ENCODE results near the gene SFI1.
"Not testable (repeated sequence)": the region's sequence is repeated elsewhere in the genome, so short reads cannot be mapped to it uniquely, and the experiment has no call there.

SFI1 gene, protein sequence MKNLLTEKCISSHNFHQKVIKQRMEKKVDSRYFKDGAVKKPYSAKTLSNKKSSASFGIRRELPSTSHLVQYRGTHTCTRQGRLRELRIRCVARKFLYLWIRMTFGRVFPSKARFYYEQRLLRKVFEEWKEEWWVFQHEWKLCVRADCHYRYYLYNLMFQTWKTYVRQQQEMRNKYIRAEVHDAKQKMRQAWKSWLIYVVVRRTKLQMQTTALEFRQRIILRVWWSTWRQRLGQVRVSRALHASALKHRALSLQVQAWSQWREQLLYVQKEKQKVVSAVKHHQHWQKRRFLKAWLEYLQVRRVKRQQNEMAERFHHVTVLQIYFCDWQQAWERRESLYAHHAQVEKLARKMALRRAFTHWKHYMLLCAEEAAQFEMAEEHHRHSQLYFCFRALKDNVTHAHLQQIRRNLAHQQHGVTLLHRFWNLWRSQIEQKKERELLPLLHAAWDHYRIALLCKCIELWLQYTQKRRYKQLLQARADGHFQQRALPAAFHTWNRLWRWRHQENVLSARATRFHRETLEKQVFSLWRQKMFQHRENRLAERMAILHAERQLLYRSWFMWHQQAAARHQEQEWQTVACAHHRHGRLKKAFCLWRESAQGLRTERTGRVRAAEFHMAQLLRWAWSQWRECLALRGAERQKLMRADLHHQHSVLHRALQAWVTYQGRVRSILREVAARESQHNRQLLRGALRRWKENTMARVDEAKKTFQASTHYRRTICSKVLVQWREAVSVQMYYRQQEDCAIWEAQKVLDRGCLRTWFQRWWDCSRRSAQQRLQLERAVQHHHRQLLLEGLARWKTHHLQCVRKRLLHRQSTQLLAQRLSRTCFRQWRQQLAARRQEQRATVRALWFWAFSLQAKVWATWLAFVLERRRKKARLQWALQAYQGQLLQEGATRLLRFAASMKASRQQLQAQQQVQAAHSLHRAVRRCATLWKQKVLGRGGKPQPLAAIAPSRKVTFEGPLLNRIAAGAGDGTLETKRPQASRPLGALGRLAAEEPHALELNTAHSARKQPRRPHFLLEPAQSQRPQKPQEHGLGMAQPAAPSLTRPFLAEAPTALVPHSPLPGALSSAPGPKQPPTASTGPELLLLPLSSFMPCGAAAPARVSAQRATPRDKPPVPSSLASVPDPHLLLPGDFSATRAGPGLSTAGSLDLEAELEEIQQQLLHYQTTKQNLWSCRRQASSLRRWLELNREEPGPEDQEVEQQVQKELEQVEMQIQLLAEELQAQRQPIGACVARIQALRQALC

DNA sequence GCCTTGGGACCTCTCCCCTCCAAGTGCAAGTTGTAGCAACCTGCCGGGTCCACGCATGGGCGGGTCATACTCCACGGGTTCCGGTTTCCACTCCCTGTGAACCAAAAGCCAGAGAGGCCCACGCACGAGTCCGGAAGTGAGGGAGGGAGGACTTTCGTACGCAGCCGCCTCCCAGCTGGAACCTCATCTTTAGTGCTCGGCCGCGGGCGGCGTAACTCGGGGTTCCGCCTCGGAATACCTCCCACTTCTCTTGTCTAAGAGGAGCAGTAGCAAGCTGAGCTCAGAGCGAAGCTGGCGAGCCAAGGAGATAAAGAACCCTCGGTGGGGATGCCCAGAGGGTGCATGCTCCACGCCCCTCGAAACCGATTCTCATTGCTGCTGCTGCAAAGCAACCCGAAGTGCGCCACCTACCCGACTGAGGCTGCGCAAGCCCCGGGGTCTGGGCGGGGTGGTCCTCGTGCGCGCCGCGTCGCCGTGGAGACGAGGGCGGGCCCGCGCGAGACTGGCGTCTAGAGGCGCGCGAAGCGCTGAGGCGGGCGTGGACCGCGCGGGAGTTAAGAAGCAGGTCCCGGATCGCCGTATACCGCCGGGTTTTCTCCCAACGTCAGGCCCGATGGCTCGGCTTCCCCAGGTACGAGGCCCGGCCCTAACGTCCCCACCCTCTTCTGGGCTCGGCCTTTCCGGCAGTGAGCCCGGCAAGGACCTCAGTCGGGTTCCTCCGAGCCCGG, at the start of gene SFI1:
TSS of gene SFI1 (plus strand) at position 530 of the 728 bp plus-strand sequence. CDS start 11,749 bp downstream, outside the sequence.
- DNase-seq = peak; percentile 83 to 95

- no peak for DNase-seq
Observed at GRCh38 chr22:31446767-31447166, 49.6 kb upstream of the SFI1 start.

- DNase-seq = no peak
Observed at GRCh38 chr22:31447337-31447736, 49.0 kb upstream of the SFI1 start.

- DNase-seq = no peak
Observed at GRCh38 chr22:31448382-31448781, 48.0 kb upstream of the SFI1 start.

DNA sequence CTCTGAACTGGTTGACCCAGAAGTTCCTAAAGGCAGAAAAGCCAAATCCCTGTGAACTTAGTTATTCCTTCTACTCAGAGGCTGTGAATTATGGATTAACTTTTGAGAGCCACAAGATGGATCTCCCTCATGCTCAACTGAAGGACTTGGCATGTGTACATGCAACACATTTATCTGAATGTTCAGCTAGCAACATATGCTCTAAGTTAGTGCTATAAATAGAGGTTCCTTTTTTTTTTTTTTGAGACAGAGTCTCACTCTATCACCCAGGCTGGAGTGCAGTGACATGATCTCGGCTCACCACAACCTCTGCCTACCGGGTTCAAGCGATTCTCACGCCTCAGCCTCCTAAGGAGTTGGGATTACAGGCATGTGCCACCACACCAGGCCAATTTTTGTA, 46.8 kb upstream of the SFI1 start:
- no peak for DNase-seq

GRCh38 chr22:31451709-31452571, 44.4 kb upstream of the SFI1 start:
- peak in 1 of 2 experiments; percentile 34 for DNase-seq

DNA sequence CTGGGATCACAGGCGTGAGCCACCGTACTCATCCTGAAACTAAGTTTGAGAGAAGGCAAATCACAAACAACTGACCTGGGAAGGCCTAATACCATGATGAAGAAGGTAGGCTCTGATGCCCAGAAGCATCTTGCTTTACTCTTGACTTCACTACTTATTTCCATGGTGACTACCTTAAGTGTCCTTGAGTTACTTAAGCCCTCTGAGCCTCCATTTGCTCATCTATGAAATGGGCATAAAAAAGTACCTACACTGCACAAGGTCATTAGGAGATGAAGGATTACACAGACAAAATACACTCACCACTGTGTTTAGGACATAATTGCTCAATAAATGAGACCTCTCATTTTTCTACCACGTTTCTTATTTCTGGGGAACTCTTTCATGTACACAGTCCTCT, 34.6 kb upstream of the SFI1 start:
- DNase-seq = no peak

GRCh38 chr22:31465307-31465706, 31.0 kb upstream of the SFI1 start:
- no peak for DNase-seq

- DNase-seq = no peak
Observed at GRCh38 chr22:31474743-31475142, 21.6 kb upstream of the SFI1 start.

DNA sequence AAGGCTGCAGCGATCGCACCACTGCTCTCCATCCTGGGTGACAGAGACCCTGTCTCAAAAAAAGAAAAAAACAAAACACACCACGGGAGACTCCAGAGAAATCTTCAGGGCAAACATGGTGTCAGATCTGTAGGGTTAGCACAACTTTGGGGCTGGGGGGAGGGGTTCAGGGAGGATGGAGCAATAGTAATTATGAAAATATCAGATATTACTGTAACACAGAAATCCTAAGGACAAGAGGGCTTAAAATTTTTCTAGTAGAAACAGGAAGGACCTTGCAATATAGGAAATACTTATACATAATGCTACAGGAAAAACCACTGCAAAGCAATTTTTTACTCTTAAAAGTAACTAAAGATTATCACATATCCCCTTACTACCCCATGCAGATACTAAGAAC, 20.5 kb upstream of the SFI1 start:
- DNase-seq = no peak

- no peak for DNase-seq
Observed at GRCh38 chr22:31477329-31477728, 19.0 kb upstream of the SFI1 start.

- DNase-seq = no peak
Observed at GRCh38 chr22:31481129-31481528, 15.2 kb upstream of the SFI1 start.

GRCh38 chr22:31482470-31482869, 13.9 kb upstream of the SFI1 start:
- DNase-seq = not testable (repeated sequence)

DNA sequence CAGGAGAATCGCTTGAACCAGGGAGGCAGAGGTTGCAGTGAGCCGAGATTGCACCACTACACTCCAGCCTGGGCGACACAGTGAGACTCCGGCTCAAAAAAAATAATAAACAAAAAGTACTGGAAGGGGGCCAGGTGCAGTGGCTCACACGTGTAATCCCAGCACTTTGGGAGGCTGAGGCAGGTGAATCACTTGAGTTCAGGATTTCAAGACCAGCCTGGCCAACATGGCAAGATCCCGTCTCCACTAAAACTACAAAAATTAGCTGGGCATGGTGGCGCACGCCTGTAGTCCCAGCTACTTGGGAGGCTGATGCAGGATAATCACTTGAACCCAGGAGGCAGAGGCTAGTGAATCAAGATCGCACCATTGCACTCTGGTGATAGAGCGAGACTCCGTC, 10.0 kb upstream of the SFI1 start:
- DNase-seq = not testable (repeated sequence)

DNA sequence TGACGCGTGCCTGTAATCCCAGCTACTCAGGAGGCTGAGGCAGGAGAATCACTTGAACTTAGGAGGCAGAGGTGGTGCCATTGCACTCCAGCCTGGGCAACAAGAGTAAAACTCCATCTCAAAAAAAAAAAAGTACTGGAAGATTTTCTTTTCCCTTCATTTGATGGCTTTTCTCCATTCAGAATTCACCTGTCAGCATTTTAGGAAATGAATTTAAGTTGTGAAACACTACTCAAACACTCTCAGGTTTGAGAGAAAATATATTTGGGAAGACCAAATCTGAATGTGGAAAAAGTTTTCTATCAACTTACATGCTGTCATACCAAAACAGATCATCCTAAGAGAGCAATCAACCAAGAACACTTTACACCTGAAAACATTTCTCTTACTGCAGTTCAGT, 9.4 kb upstream of the SFI1 start:
- no peak for DNase-seq

DNA sequence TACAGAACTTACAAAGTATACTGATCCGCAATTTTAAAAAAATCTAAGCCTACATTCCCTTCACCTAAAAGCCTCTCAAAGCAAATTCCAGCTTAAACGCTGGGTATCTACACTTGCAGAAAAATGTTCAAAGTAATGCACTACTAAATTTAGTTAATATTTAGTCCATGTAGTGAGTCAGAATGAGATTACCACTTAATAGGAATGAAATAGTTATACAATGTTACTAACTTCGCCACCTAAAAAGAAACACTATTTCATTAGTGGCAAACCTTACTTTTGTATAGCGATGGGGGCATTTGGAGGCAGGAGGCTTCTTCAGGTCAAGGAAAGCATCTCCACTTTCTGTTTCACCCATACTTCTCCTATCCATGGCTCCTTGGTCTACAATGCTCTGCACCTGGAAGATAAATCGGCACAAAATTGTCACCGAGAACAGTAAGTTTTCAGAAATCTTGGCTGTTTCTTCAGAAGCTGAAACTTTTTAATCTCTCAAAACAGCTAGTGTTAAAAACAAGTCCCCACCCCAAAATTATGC, 7.9 kb upstream of the SFI1 start:
- no peak for DNase-seq

DNA sequence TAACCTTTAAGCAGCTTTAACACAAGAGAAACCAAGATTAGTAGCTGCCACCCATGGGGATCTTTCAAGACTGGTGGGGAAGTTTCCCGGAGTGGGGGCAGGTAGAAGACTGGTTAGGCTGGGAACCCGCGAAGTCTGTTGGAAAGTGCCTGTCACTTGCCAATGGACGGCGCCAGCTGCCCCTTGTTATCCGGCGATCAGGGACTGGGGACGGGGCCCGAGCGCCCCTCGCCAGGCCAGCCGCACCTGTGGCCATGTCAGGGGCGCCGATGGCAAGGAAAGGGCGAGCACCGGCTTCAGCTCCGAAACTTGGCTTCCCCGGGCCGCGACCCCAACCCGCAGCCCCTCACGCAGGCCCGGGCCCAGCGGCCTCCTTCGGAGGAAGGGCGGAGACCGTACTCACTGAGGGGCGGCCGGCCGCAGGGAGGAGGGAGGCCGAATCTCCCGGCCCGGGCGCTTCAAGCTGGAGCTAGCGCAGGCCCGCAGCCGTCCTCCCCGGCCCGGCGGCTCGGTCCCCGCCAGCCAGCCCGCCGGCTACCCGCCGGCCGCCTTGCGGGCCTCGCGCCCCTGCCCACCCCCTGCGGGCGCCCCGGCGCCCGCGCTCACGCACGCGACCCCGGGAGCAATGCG, 7.2 kb upstream of the SFI1 start:
- peak in 1 of 2 experiments; percentile 26 for DNase-seq

- peak; percentile 66 to 83 for DNase-seq
Observed at GRCh38 chr22:31489632-31490495, 6.5 kb upstream of the SFI1 start, which contains the start of gene EIF4ENIF1. TSS of gene EIF4ENIF1 (minus strand) at chr22:31489842. CDS start at chr22:31488718, 1,124 bp downstream.

- no peak for DNase-seq
Observed at GRCh38 chr22:31490496-31490925, 5.8 kb upstream of the SFI1 start.
